ENCODE data around the gene ABTB2. TPM values are rescaled to one million over a fixed set of nuclear protein-coding genes. Genes with fewer than 3 reads are reported as not detected.

ABTB2 gene
- total and polyA plus RNA-seq, 9 of the 15 experiments (the other 6 are each of a cell fraction or from before 2014, with no cell fraction given): 0.03 to 0.18 (median 0.12) TPM; not detected in 2

DNA sequence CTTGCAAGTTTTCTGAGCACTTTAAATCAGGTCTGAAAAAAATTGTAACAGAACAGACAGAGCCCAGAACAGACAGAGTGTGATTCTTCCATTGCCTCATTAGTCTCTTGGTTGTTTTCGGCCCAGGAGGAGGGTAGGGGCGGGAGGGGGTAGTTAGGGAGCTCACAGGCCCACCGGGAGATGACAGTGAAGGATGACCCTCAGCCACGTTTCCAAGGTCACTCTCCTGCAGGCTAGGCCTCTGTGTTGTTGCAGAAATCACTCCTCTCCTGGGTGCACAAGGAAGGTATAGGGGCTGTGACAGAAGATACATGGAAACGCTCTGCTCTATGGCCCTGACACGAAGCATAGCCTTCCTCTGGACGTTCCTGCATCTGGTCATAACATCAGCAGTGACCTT lies 69.3 kb downstream of the ABTB2 start (continued):
- TF ChIP-seq, protein P1, sequence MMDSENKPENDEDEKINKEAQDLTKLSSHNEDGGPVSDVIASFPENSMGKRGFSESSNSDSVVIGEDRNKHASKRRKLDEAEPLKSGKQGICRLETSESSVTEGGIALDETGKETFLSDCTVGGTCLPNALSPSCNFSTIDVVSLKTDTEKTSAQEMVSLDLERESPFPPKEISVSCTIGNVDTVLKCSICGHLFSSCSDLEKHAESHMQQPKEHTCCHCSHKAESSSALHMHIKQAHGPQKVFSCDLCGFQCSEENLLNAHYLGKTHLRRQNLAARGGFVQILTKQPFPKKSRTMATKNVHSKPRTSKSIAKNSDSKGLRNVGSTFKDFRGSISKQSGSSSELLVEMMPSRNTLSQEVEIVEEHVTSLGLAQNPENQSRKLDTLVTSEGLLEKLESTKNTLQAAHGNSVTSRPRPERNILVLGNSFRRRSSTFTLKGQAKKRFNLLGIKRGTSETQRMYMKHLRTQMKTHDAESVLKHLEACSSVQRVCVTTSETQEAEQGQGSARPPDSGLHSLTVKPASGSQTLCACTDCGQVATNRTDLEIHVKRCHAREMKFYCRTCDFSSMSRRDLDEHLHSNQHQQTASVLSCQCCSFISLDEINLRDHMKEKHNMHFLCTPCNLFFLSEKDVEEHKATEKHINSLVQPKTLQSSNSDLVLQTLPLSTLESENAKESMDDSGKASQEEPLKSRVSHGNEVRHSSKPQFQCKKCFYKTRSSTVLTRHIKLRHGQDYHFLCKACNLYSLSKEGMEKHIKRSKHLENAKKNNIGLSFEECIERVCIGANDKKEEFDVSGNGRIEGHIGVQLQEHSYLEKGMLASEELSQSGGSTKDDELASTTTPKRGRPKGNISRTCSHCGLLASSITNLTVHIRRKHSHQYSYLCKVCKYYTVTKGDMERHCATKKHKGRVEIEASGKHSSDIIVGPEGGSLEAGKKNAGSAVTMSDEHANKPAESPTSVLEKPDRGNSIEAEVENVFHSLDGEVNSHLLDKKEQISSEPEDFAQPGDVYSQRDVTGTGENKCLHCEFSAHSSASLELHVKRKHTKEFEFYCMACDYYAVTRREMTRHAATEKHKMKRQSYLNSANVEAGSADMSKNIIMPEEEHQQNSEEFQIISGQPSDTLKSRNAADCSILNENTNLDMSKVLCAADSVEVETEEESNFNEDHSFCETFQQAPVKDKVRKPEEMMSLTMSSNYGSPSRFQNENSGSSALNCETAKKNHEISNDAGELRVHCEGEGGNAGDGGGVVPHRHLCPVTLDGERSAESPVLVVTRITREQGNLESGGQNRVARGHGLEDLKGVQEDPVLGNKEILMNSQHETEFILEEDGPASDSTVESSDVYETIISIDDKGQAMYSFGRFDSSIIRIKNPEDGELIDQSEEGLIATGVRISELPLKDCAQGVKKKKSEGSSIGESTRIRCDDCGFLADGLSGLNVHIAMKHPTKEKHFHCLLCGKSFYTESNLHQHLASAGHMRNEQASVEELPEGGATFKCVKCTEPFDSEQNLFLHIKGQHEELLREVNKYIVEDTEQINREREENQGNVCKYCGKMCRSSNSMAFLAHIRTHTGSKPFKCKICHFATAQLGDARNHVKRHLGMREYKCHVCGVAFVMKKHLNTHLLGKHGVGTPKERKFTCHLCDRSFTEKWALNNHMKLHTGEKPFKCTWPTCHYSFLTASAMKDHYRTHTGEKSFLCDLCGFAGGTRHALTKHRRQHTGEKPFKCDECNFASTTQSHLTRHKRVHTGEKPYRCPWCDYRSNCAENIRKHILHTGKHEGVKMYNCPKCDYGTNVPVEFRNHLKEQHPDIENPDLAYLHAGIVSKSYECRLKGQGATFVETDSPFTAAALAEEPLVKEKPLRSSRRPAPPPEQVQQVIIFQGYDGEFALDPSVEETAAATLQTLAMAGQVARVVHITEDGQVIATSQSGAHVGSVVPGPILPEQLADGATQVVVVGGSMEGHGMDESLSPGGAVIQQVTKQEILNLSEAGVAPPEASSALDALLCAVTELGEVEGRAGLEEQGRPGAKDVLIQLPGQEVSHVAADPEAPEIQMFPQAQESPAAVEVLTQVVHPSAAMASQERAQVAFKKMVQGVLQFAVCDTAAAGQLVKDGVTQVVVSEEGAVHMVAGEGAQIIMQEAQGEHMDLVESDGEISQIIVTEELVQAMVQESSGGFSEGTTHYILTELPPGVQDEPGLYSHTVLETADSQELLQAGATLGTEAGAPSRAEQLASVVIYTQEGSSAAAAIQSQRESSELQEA (IDR thresholded peaks at IDR 0.05; ENCODE audit: low read depth): no peak
- TF ChIP-seq KAT2B (IDR thresholded peaks at IDR 0.05; ENCODE audit: low read depth, low read length) (no peak), CBX3 (IDR thresholded peaks at IDR 0.05; ENCODE audit: borderline replicate concordance in 1 of 2, low read length in 2 of 2) (no peak), SREBF2 (CRISPR knock-in tag; IDR thresholded peaks at IDR 0.05) (no peak), BCOR (IDR thresholded peaks at IDR 0.05) (no peak), HNRNPL (IDR thresholded peaks at IDR 0.05; ENCODE audit: low read depth, low read length) (no peak), DIDO1 (tag; IDR thresholded peaks at IDR 0.05; ENCODE audit: low read depth) (no peak), ZBTB8A (IDR thresholded peaks at IDR 0.05; ENCODE audit: partially characterized antibody) (no peak), ZNF584 (CRISPR knock-in tag; IDR thresholded peaks at IDR 0.05; ENCODE audit: low read depth) (no peak)
- TF ChIP-seq, protein P2, sequence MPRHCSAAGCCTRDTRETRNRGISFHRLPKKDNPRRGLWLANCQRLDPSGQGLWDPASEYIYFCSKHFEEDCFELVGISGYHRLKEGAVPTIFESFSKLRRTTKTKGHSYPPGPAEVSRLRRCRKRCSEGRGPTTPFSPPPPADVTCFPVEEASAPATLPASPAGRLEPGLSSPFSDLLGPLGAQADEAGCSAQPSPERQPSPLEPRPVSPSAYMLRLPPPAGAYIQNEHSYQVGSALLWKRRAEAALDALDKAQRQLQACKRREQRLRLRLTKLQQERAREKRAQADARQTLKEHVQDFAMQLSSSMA (CRISPR knock-in tag; IDR thresholded peaks at IDR 0.05): no peak

Data from K562 (cell line).